A549 (cell line): ENCODE measurements around the gene CASP10. TPM values are rescaled to one million over a fixed set of nuclear protein-coding genes. Genes with fewer than 3 reads are reported as not detected.
A peak's percentile ranks its signal among the peaks of the same experiment; 100 is the strongest.
"Not testable (repeated sequence)": the region's sequence is repeated elsewhere in the genome, so short reads cannot be mapped to it uniquely, and the experiment has no call there.

Experiments
- ATAC-seq, 2 experiments: fragments of 200-7000 bp in 1 of 2; fragments of >200 bp in 1 of 2; cut with Nextera tagmentation in 1 of 2; cut with Tn5 transposase in 1 of 2; 3 replicates each; pipeline versions ENCODE4 v1.8.0 to v1.9.1; 2018 to 2020; ENCODE audit warnings: mild to moderate bottlenecking in 1 of 2, moderate library complexity in 1 of 2
- CTCF ChIA-PET: fragments of 300-600 bp; sonication (Branson Sonifier 250); formaldehyde crosslinking; extraction: SDS; loops from one replicate; lab custom pipeline; 2021; ENCODE audit warnings: antibody characterized with exemption, inconsistent platforms; lab: Yijun Ruan, JAX
- POLR2A ChIA-PET: fragments of 350-600 bp; formaldehyde crosslinking; extraction: SDS; loops from one replicate; lab custom pipeline; 2021; ENCODE audit warnings: antibody characterized with exemption, inconsistent platforms; lab: Yijun Ruan, JAX
- DNase-seq, 2 experiments: peaks; one replicate each; pipeline versions ENCODE4 v3.0.0 to v3.0.0-alpha.2; 2011 to 2016; ENCODE audit warnings: low read depth in 1 of 2, low spot score in 1 of 2
- FAIRE-seq: peaks from 2 replicates; lab custom pipeline; 2011; peaks lifted over from hg19 to GRCh38; lab: Jason Lieb, UNC
- H3K27ac ChIP-seq, 2 experiments: fragments of >200 bp; sonication (Bioruptor Twin); formaldehyde crosslinking; 3 replicates each; pipeline ENCODE4 v1.5.1; 2016 to 2017
- H3K4me1 ChIP-seq: fragments of >200 bp; sonication (Bioruptor Twin); formaldehyde crosslinking; 3 replicates; pipeline ENCODE4 v1.6.1; 2016
- H3K4me2 ChIP-seq: fragments of >200 bp; sonication (Bioruptor Twin); formaldehyde crosslinking; 3 replicates; pipeline ENCODE4 v1.6.1; 2016
- H3K4me3 ChIP-seq: fragments of >200 bp; sonication (Bioruptor Twin); formaldehyde crosslinking; 3 replicates; pipeline ENCODE4 v1.5.1; 2016
- H3K9me3 ChIP-seq: fragments of >200 bp; sonication (Bioruptor Twin); formaldehyde crosslinking; 3 replicates; pipeline ENCODE4 v1.6.1; 2016
- CEBPB ChIP-seq, 2 experiments: fragments of >200 bp in 1 of 2; sonication (Bioruptor Twin) in 1 of 2; formaldehyde crosslinking in 1 of 2; IDR thresholded peaks; 2 replicates each; pipeline ENCODE4 v1.6.1; 2012 to 2016
- E2F6 ChIP-seq: IDR thresholded peaks from 2 replicates; pipeline ENCODE4 v1.6.1; 2012; ENCODE audit warnings: low read depth, borderline replicate concordance
- EP300 ChIP-seq, 2 experiments: fragments of >200 bp; sonication (Bioruptor Twin); formaldehyde crosslinking; IDR thresholded peaks; 2 replicates in 1 of 2; 3 replicates in 1 of 2; pipeline ENCODE4 v1.6.1; 2016 to 2017
- FOSL2 ChIP-seq, 2 experiments: fragments of 450-650 bp in 1 of 2; fragments of >200 bp in 1 of 2; sonication (Bioruptor Twin) in 1 of 2; formaldehyde crosslinking; IDR thresholded peaks; 2 replicates each; pipeline versions ENCODE4 v1.5.0 to v1.6.1; 2016 to 2020; ENCODE audit warnings: mild to moderate bottlenecking in 1 of 2, moderate library complexity in 1 of 2
- GATA3 ChIP-seq: IDR thresholded peaks from 2 replicates; pipeline ENCODE4 v1.6.1; 2012; ENCODE audit warnings: borderline replicate concordance
- HDAC2 ChIP-seq: fragments of 200-600 bp; sonication (generic); IDR thresholded peaks from 2 replicates; pipeline ENCODE4 v1.6.1; 2016
- HOXA7 ChIP-seq: fragments of 250-450 bp; sonication (Bioruptor Pico); IDR thresholded peaks from 2 replicates; pipeline ENCODE4 v1.5.0; 2020; ENCODE audit warnings: mild to moderate bottlenecking, moderate library complexity
- HOXB13 ChIP-seq: fragments of 250-450 bp; sonication (Bioruptor Pico); IDR thresholded peaks from 2 replicates; pipeline ENCODE4 v1.5.0; 2020; ENCODE audit warnings: low read depth, mild to moderate bottlenecking, moderate library complexity
- HOXB5 ChIP-seq: fragments of 250-450 bp; sonication (Bioruptor Pico); IDR thresholded peaks from 2 replicates; pipeline ENCODE4 v1.5.0; 2020; ENCODE audit warnings: mild to moderate bottlenecking, moderate library complexity
- JUN ChIP-seq, 2 experiments: fragments of >200 bp; sonication (Bioruptor Twin); formaldehyde crosslinking; IDR thresholded peaks; 2 replicates in 1 of 2; 3 replicates in 1 of 2; pipeline ENCODE4 v1.6.1; 2016 to 2017
- MAX ChIP-seq: IDR thresholded peaks from 2 replicates; pipeline ENCODE4 v1.6.1; 2012
- PBX3 ChIP-seq: IDR thresholded peaks from 2 replicates; pipeline ENCODE4 v1.6.1; 2012
- RARB ChIP-seq: fragments of 250-450 bp; sonication (Bioruptor Pico); IDR thresholded peaks from 2 replicates; pipeline ENCODE4 v1.8.0; 2021; ENCODE audit warnings: mild to moderate bottlenecking, moderate library complexity
- TFCP2L1 ChIP-seq: fragments of 250-450 bp; sonication (Bioruptor Pico); IDR thresholded peaks from 2 replicates; pipeline ENCODE4 v1.5.0; 2021; ENCODE audit warnings: mild to moderate bottlenecking
- USF2 ChIP-seq: fragments of 450-650 bp; IDR thresholded peaks from 2 replicates; pipeline ENCODE4 v1.6.1; 2014; ENCODE audit warnings: antibody characterized with exemption
- ZC3H11A ChIP-seq: fragments of 450-650 bp; IDR thresholded peaks from 2 replicates; pipeline ENCODE4 v1.6.1; 2014; ENCODE audit warnings: antibody characterized with exemption, mild to moderate bottlenecking
- ZSCAN20 ChIP-seq: fragments of 250-450 bp; sonication (Bioruptor Pico); IDR thresholded peaks from 2 replicates; pipeline ENCODE4 v1.8.0; 2022; ENCODE audit warnings: mild to moderate bottlenecking, moderate library complexity
- WGBS: methylation state at CpG from one replicate; pipeline ENCODE4 v1.1.6; 2017; ENCODE audit errors: missing lambda C conversion rate; 5-methylcytosine and 5-hydroxymethylcytosine counted together
- polyA plus RNA-seq, 4 experiments: library from polyadenylated mRNA; depleted of rRNA in 3 of 4; stranded (reverse); fragments of >200 nt; fragmentation: RNase III in 1 of 4; extraction: RNeasy Plus Mini Kit Qiagen cat#74134 plus additional on column Dnase treatment in 1 of 4; gene quantifications; 2 replicates in 3 of 4; 3 replicates in 1 of 4; pipeline ENCODE4 v1.2.3, GENCODE V29; 2011 to 2017

CASP10 gene
- polyA plus RNA-seq, 2 of the 4 experiments (the other 2 are of a cell fraction) = 3.0 to 6.5 TPM

- no peak for TF ChIP-seq MAX
- TF ChIP-seq HOXA7 (CRISPR knock-in tag) = 0 out of 2 replicates have a peak, but pooled peaks have one; percentile 29
- peak; percentile 36 to 49; a peak in 2 of 5 replicates for TF ChIP-seq JUN (IDR thresholded peaks at IDR 0.05)
- TF ChIP-seq HOXB13 (CRISPR knock-in tag) = 0 out of 2 replicates have a peak, but pooled peaks have one; percentile 8
- no peak for TF ChIP-seq ZC3H11A
- TF ChIP-seq HDAC2 = no peak
- 0 out of 2 replicates have a peak, but pooled peaks have one; percentile 2 for TF ChIP-seq E2F6
- TF ChIP-seq ZSCAN20 (CRISPR knock-in tag) = no peak
- no peak for TF ChIP-seq PBX3
These were observed 33.7 kb upstream of the CASP10 start (continued) for GRCh38 chr2:201149064-201149820.

- ChIA-PET POLR2A (interaction anchor here (0.7 to 4.8 kb wide), 4 partner anchors 21 to 285 kb away, joined by 3 to 39 read pairs (median 3); partner anchors contain the start of genes CFLAR and CLK1), CTCF (interaction anchor here (0.9 to 6.7 kb wide), 5 partner anchors 9 to 38 kb away, joined by 4 to 46 read pairs (median 6); no protein-coding TSS in a partner anchor)
- Histone ChIP-seq H3K4me3 (peak overlapping the region; percentile 32; the same call in 2 of the 3 replicates), H3K27ac (peak overlapping the region; percentile 95 to 96)
- DNase-seq (peak; percentile 40 to 92), ATAC-seq (peak; percentile 74 to 83)
- not testable (repeated sequence) for TF ChIP-seq FOSL2 (IDR thresholded peaks at IDR 0.05)
- TF ChIP-seq FOSL2 (CRISPR knock-in tag; IDR thresholded peaks at IDR 0.05) (peak; percentile 51), CEBPB (IDR thresholded peaks at IDR 0.05) (0 out of 4 replicates have a peak, but pooled peaks of 1 of the 2 experiments have one; percentile 6), RARB (peak; percentile 32; the same call in 1 of the 2 replicates), MAX (peak; percentile 68; the same call in 1 of the 2 replicates), GATA3 (peak; percentile 87; the same call in 1 of the 2 replicates), EP300 (IDR thresholded peaks at IDR 0.05) (peak in 1 of 2 experiments; percentile 66; a peak in 2 of 5 replicates), HOXB13 (CRISPR knock-in tag) (0 out of 2 replicates have a peak, but pooled peaks have one; percentile 27), JUN (IDR thresholded peaks at IDR 0.05) (peak in 1 of 2 experiments; percentile 52; a peak in 2 of 5 replicates)
- TF ChIP-seq, all 56 proteins: peak for 8; not testable (repeated sequence) for 48
- Histone ChIP-seq H3K4me2 (peak overlapping the region; percentile 92), H3K4me1 (peaks cover 61% of the 10 kb centered on the region)
- 6% methylated on average over 8 of the region's 8 CpGs for WGBS
- FAIRE-seq, H3K9me3 ChIP-seq: not testable (repeated sequence)
These were observed 33.1 kb upstream of the CASP10 start for GRCh38 chr2:201149821-201150165.

GRCh38 chr2:201150454-201151020 lies 32.4 kb upstream of the CASP10 start:
- 45% methylated on average over 3 of the region's 3 CpGs for WGBS
- TF ChIP-seq TFCP2L1 (CRISPR knock-in tag) (no peak), HOXB5 (CRISPR knock-in tag) (0 out of 2 replicates have a peak, but pooled peaks have one; percentile 32), HOXB13 (CRISPR knock-in tag) (no peak), USF2 (peak; percentile 38; the same call in 1 of the 2 replicates)
- Histone ChIP-seq H3K9me3 (no peaks in the 10 kb centered on the region), H3K4me2 (peak overlapping the region; percentile 92), H3K4me3 (peak overlapping the region; percentile 23), H3K4me1 (peaks cover 60% of the 10 kb centered on the region), H3K27ac (peak overlapping the region; percentile 95 to 96)
- ChIA-PET POLR2A (interaction anchor here (0.6 to 4.8 kb wide), 5 partner anchors 21 to 286 kb away, joined by 3 to 39 read pairs (median 3); partner anchors contain the start of genes CFLAR and CLK1), CTCF (interaction anchor here (0.9 to 6.7 kb wide), 10 partner anchors 8 to 195 kb away, joined by 3 to 46 read pairs (median 4); partner anchors contain the start of genes HYCC2 and NDUFB3)
- FAIRE-seq = no peak
- no peak for DNase-seq
- peak; percentile 2 to 15; a peak in 3 of 6 replicates for ATAC-seq
